WTC11 (cell line): ENCODE data around the gene FGF11. TPM values are rescaled to one million over a fixed set of nuclear protein-coding genes. Genes with fewer than 3 reads are reported as not detected.

Source experiments
- ATAC-seq: fragments of 200-7000 bp; cut with Tn5 transposase; 2 replicates; pipeline ENCODE4 v1.10.0; 2021; ENCODE audit warnings: mild to moderate bottlenecking, moderate library complexity
- CTCF ChIA-PET: fragments of 300-600 bp; sonication (Branson Sonifier 250); formaldehyde crosslinking; loops from one replicate; lab custom pipeline; 2021; ENCODE audit warnings: antibody characterized with exemption; lab: Charles Lee
- POLR2A ChIA-PET: fragments of 350-600 bp; sonication (Branson Sonifier 250); formaldehyde crosslinking; loops from one replicate; lab custom pipeline; 2021; ENCODE audit warnings: antibody characterized with exemption; lab: Charles Lee
- DNase-seq: peaks from one replicate; pipeline ENCODE4 v3.0.0; 2021; ENCODE audit warnings: low spot score
- H3K27ac Mint-ChIP-seq: 2 replicates; pipeline ENCODE4 v1.8.0; 2021; ENCODE audit warnings: mixed read lengths
- H3K27me3 Mint-ChIP-seq: 2 replicates; pipeline ENCODE4 v1.8.0; 2021; ENCODE audit warnings: low read depth, mild to moderate bottlenecking, moderate library complexity, mixed read lengths
- H3K36me3 Mint-ChIP-seq: 2 replicates; pipeline ENCODE4 v1.8.0; 2021; ENCODE audit warnings: mixed read lengths
- H3K4me1 Mint-ChIP-seq: 2 replicates; pipeline ENCODE4 v1.8.0; 2022; ENCODE audit warnings: mixed read lengths
- H3K4me3 Mint-ChIP-seq: 2 replicates; pipeline ENCODE4 v1.8.0; 2021; ENCODE audit warnings: mild to moderate bottlenecking, moderate library complexity, mixed read lengths
- H3K9me3 Mint-ChIP-seq: 2 replicates; pipeline ENCODE4 v1.8.0; 2021; ENCODE audit warnings: mixed read lengths
- EMX1 ChIP-seq: fragments of 250-450 bp; sonication (Bioruptor Pico); IDR thresholded peaks from 2 replicates; pipeline ENCODE4 v1.8.0; 2021; ENCODE audit warnings: mild to moderate bottlenecking
- ETV6 ChIP-seq: sonication (generic); formaldehyde crosslinking; IDR thresholded peaks from 2 replicates; pipeline ENCODE4 v1.8.1; 2022; ENCODE audit warnings: mild to moderate bottlenecking, missing genetic modification reagents
- FOXK1 ChIP-seq: sonication (generic); formaldehyde crosslinking; IDR thresholded peaks from 2 replicates; pipeline ENCODE4 v1.8.0; 2022; ENCODE audit warnings: mild to moderate bottlenecking, moderate library complexity, missing genetic modification reagents
- GABPB1 ChIP-seq: sonication (generic); formaldehyde crosslinking; IDR thresholded peaks from 2 replicates; pipeline ENCODE4 v1.8.1; 2023; ENCODE audit warnings: mild to moderate bottlenecking, missing genetic modification reagents
- GTF2I ChIP-seq: fragments of 250-450 bp; sonication (Bioruptor Pico); conservative IDR thresholded peaks from 2 replicates; pipeline ENCODE4 v1.4.0; 2021; ENCODE audit warnings: mild to moderate bottlenecking
- HMGA2 ChIP-seq: fragments of 250-450 bp; sonication (Bioruptor Pico); IDR thresholded peaks from 2 replicates; pipeline ENCODE4 v1.4.0; 2021; ENCODE audit warnings: mild to moderate bottlenecking, moderate library complexity
- HMGXB4 ChIP-seq: sonication (generic); formaldehyde crosslinking; IDR thresholded peaks from 2 replicates; pipeline ENCODE4 v1.8.1; 2023; ENCODE audit warnings: mild to moderate bottlenecking, moderate library complexity, missing genetic modification reagents
- MXD4 ChIP-seq: fragments of 250-450 bp; sonication (Bioruptor Pico); IDR thresholded peaks from 2 replicates; pipeline ENCODE4 v1.8.0; 2021; ENCODE audit warnings: mild to moderate bottlenecking, moderate library complexity, borderline replicate concordance
- NR1H2 ChIP-seq: sonication (generic); formaldehyde crosslinking; IDR thresholded peaks from 2 replicates; pipeline ENCODE4 v1.9.0; 2021; ENCODE audit warnings: mild to moderate bottlenecking, moderate library complexity, missing genetic modification reagents
- NR3C1 ChIP-seq: sonication (generic); formaldehyde crosslinking; conservative IDR thresholded peaks from 2 replicates; pipeline ENCODE4 v1.8.1; 2023; ENCODE audit warnings: low read depth, mild to moderate bottlenecking, missing genetic modification reagents
- OVOL2 ChIP-seq: fragments of 250-450 bp; sonication (Bioruptor Pico); IDR thresholded peaks from 2 replicates; pipeline ENCODE4 v1.9.0; 2021; ENCODE audit warnings: mild to moderate bottlenecking, borderline replicate concordance
- SOX15 ChIP-seq: fragments of 250-450 bp; sonication (Bioruptor Pico); IDR thresholded peaks from 2 replicates; pipeline ENCODE4 v1.9.0; 2021; ENCODE audit warnings: mild to moderate bottlenecking
- SP1 ChIP-seq: sonication (generic); formaldehyde crosslinking; conservative IDR thresholded peaks from 2 replicates; pipeline ENCODE4 v1.8.1; 2022; ENCODE audit warnings: missing genetic modification reagents
- ZNF423 ChIP-seq: fragments of 250-450 bp; sonication (Bioruptor Pico); IDR thresholded peaks from 2 replicates; pipeline ENCODE4 v2.1.2; 2022; ENCODE audit warnings: mild to moderate bottlenecking, moderate library complexity
- ZNF512 ChIP-seq: sonication (generic); formaldehyde crosslinking; IDR thresholded peaks from 2 replicates; pipeline ENCODE4 v1.8.1; 2022; ENCODE audit warnings: missing genetic modification reagents, borderline replicate concordance
- total RNA-seq: library from RNA; stranded (reverse); gene quantifications from 3 replicates; pipeline ENCODE4 v1.2.3, GENCODE V29; 2021
- TF ChIP-seq, protein P1 (sequence below): fragments of 250-450 bp; sonication (Bioruptor Pico); IDR thresholded peaks from 2 replicates; pipeline ENCODE4 v1.9.0; 2021; ENCODE audit warnings: mild to moderate bottlenecking, borderline replicate concordance
- TF ChIP-seq, protein P2 (sequence below): fragments of 250-450 bp; sonication (Bioruptor Pico); IDR thresholded peaks from 2 replicates; pipeline ENCODE4 v2.1.2; 2022; ENCODE audit warnings: mild to moderate bottlenecking, moderate library complexity
- TF ChIP-seq, protein P3 (sequence below): fragments of 250-450 bp; sonication (Bioruptor Pico); IDR thresholded peaks from 2 replicates; pipeline ENCODE4 v1.8.0; 2021; ENCODE audit warnings: mild to moderate bottlenecking
- TF ChIP-seq, protein P4 (sequence below): sonication (generic); formaldehyde crosslinking; IDR thresholded peaks from 2 replicates; pipeline ENCODE4 v1.8.0; 2023; ENCODE audit warnings: missing genetic modification reagents, mild to moderate bottlenecking, borderline replicate concordance

Gene FGF11
- total RNA-seq, 1 experiment from 2014 or later = 19.8 TPM

- H3K9me3 Mint-ChIP-seq = no peaks in the 10 kb centered on the region
- H3K27me3 Mint-ChIP-seq = peaks cover 9% of the 10 kb centered on the region
- H3K4me1 Mint-ChIP-seq = peaks cover 17% of the 10 kb centered on the region
- no peak overlapping the region for H3K4me3 Mint-ChIP-seq
- ATAC-seq (no peak), DNase-seq (no peak)
- ChIA-PET CTCF (interaction anchor here (0.6 kb wide), 1 partner anchor 93 kb away, joined by 3 read pairs; no protein-coding TSS in a partner anchor), POLR2A (interaction anchor here (0.5 kb wide), 1 partner anchor 84 kb away, joined by 4 read pairs; no protein-coding TSS in a partner anchor)
- no peaks in the 10 kb centered on the region for H3K36me3 Mint-ChIP-seq
- TF ChIP-seq HMGXB4 (CRISPR knock-in tag) (no peak), GABPB1 (CRISPR knock-in tag) (no peak), SOX15 (CRISPR knock-in tag) (no peak), NR3C1 (CRISPR knock-in tag) (no peak), ZNF423 (CRISPR knock-in tag) (no peak), ZNF512 (CRISPR knock-in tag) (no peak), SP1 (no peak), NR1H2 (CRISPR knock-in tag) (no peak), MXD4 (no peak), OVOL2 (CRISPR knock-in tag) (no peak), HMGA2 (CRISPR knock-in tag) (no peak), ETV6 (CRISPR knock-in tag) (no peak), FOXK1 (no peak), EMX1 (CRISPR knock-in tag) (no peak), GTF2I (CRISPR knock-in tag) (no peak)
- TF ChIP-seq, protein P1, sequence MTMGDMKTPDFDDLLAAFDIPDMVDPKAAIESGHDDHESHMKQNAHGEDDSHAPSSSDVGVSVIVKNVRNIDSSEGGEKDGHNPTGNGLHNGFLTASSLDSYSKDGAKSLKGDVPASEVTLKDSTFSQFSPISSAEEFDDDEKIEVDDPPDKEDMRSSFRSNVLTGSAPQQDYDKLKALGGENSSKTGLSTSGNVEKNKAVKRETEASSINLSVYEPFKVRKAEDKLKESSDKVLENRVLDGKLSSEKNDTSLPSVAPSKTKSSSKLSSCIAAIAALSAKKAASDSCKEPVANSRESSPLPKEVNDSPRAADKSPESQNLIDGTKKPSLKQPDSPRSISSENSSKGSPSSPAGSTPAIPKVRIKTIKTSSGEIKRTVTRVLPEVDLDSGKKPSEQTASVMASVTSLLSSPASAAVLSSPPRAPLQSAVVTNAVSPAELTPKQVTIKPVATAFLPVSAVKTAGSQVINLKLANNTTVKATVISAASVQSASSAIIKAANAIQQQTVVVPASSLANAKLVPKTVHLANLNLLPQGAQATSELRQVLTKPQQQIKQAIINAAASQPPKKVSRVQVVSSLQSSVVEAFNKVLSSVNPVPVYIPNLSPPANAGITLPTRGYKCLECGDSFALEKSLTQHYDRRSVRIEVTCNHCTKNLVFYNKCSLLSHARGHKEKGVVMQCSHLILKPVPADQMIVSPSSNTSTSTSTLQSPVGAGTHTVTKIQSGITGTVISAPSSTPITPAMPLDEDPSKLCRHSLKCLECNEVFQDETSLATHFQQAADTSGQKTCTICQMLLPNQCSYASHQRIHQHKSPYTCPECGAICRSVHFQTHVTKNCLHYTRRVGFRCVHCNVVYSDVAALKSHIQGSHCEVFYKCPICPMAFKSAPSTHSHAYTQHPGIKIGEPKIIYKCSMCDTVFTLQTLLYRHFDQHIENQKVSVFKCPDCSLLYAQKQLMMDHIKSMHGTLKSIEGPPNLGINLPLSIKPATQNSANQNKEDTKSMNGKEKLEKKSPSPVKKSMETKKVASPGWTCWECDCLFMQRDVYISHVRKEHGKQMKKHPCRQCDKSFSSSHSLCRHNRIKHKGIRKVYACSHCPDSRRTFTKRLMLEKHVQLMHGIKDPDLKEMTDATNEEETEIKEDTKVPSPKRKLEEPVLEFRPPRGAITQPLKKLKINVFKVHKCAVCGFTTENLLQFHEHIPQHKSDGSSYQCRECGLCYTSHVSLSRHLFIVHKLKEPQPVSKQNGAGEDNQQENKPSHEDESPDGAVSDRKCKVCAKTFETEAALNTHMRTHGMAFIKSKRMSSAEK (CRISPR knock-in tag) = no peak
- TF ChIP-seq, protein P2, sequence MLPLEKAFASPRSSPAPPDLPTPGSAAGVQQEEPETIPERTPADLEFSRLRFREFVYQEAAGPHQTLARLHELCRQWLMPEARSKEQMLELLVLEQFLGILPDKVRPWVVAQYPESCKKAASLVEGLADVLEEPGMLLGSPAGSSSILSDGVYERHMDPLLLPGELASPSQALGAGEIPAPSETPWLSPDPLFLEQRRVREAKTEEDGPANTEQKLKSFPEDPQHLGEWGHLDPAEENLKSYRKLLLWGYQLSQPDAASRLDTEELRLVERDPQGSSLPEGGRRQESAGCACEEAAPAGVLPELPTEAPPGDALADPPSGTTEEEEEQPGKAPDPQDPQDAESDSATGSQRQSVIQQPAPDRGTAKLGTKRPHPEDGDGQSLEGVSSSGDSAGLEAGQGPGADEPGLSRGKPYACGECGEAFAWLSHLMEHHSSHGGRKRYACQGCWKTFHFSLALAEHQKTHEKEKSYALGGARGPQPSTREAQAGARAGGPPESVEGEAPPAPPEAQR (CRISPR knock-in tag) = no peak
- TF ChIP-seq, protein P3, sequence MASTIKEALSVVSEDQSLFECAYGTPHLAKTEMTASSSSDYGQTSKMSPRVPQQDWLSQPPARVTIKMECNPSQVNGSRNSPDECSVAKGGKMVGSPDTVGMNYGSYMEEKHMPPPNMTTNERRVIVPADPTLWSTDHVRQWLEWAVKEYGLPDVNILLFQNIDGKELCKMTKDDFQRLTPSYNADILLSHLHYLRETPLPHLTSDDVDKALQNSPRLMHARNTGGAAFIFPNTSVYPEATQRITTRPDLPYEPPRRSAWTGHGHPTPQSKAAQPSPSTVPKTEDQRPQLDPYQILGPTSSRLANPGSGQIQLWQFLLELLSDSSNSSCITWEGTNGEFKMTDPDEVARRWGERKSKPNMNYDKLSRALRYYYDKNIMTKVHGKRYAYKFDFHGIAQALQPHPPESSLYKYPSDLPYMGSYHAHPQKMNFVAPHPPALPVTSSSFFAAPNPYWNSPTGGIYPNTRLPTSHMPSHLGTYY (CRISPR knock-in tag) = no peak
- TF ChIP-seq, protein P4, sequence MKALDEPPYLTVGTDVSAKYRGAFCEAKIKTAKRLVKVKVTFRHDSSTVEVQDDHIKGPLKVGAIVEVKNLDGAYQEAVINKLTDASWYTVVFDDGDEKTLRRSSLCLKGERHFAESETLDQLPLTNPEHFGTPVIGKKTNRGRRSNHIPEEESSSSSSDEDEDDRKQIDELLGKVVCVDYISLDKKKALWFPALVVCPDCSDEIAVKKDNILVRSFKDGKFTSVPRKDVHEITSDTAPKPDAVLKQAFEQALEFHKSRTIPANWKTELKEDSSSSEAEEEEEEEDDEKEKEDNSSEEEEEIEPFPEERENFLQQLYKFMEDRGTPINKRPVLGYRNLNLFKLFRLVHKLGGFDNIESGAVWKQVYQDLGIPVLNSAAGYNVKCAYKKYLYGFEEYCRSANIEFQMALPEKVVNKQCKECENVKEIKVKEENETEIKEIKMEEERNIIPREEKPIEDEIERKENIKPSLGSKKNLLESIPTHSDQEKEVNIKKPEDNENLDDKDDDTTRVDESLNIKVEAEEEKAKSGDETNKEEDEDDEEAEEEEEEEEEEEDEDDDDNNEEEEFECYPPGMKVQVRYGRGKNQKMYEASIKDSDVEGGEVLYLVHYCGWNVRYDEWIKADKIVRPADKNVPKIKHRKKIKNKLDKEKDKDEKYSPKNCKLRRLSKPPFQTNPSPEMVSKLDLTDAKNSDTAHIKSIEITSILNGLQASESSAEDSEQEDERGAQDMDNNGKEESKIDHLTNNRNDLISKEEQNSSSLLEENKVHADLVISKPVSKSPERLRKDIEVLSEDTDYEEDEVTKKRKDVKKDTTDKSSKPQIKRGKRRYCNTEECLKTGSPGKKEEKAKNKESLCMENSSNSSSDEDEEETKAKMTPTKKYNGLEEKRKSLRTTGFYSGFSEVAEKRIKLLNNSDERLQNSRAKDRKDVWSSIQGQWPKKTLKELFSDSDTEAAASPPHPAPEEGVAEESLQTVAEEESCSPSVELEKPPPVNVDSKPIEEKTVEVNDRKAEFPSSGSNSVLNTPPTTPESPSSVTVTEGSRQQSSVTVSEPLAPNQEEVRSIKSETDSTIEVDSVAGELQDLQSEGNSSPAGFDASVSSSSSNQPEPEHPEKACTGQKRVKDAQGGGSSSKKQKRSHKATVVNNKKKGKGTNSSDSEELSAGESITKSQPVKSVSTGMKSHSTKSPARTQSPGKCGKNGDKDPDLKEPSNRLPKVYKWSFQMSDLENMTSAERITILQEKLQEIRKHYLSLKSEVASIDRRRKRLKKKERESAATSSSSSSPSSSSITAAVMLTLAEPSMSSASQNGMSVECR = no peak
- H3K27ac Mint-ChIP-seq = no peak overlapping the region
Observed at GRCh38 chr17:7463372-7463846, 24.1 kb downstream of the FGF11 start.
